ENCODE results near the gene MRPL38. TPM values are rescaled to one million over a fixed set of nuclear protein-coding genes. Genes with fewer than 3 reads are reported as not detected.

The MRPL38 gene
- total and polyA plus RNA-seq, 2 of the 8 experiments (the other 6 are each of a cell fraction or from before 2014, with no cell fraction given): 78.4 to 125 TPM

GRCh38 chr17:75899353-75899752 lies 5.3 kb downstream of the MRPL38 start:
- Histone ChIP-seq H3K9ac (replicated peaks in 1 of 4; ENCODE audit: extremely low read depth in 1 of 4, low read depth in 3 of 4, low read length in 3 of 4) (no peak overlapping the region), H3K23ac (ENCODE audit: insufficient read length) (no peak overlapping the region), H3K4me2 (ENCODE audit: insufficient read depth in 1 of 2, low read depth in 2 of 2, low read length in 2 of 2) (no peak overlapping the region), H2BK20ac (ENCODE audit: low read length) (no peak overlapping the region), H3K23me2 (ENCODE audit: low read depth, low read length) (peaks cover 11% of the 10 kb centered on the region), H2AK5ac (ENCODE audit: low read depth, low read length) (no peak overlapping the region), H3K4me3 (ENCODE audit: extremely low read depth in 1 of 4, insufficient read depth in 2 of 4, low read depth in 3 of 4, low read length in 4 of 4) (no peak overlapping the region), H3K4me1 (replicated peaks in 1 of 4; ENCODE audit: control insufficient read depth in 3 of 4, insufficient read depth in 4 of 4, low read length in 3 of 4) (peaks cover 4 to 21% (median 13%) of the 10 kb centered on the region in 4 experiments), H2BK5ac (ENCODE audit: low read depth, low read length) (no peak overlapping the region), H3K18ac (ENCODE audit: extremely low read depth, low read length) (no peak overlapping the region), H4K8ac (ENCODE audit: extremely low read depth, insufficient read depth, low read length) (no peak overlapping the region; the same call in 1 of the 2 replicates), H3K9me3 (ENCODE audit: insufficient read depth in 2 of 2, low read depth in 1 of 2, low read length in 1 of 2) (no peaks in the 10 kb centered on the region), H3K14ac (ENCODE audit: insufficient read length) (no peak overlapping the region), H3K4ac (replicated peaks; ENCODE audit: insufficient read length, low read depth, low read length) (no peak overlapping the region), H3K36me3 (ENCODE audit: control insufficient read depth in 2 of 4, insufficient read depth in 4 of 4, low read length in 3 of 4) (peaks cover 5 to 35% (median 23%) of the 10 kb centered on the region in 4 experiments; a peak in 7 of 8 replicates), H4K20me1 (replicated peaks in 1 of 2; ENCODE audit: control insufficient read depth in 1 of 2, insufficient read depth in 2 of 2, low read length in 2 of 2) (peaks cover 2 to 5% of the 10 kb centered on the region in 2 experiments), H4K91ac (replicated peaks; ENCODE audit: insufficient read length, low read length) (no peak overlapping the region), H3K27ac (ENCODE audit: low read depth, low read length) (no peak overlapping the region), H4K5ac (ENCODE audit: insufficient read length, low read depth, low read length) (no peak overlapping the region), H3K27me3 (replicated peaks in 1 of 4; ENCODE audit: control insufficient read depth in 3 of 4, extremely low read depth in 1 of 4, insufficient read depth in 3 of 4, low read length in 3 of 4) (no peaks in the 10 kb centered on the region), H2BK12ac (ENCODE audit: low read depth, low read length) (no peak overlapping the region), H2BK15ac (ENCODE audit: low read length) (no peak overlapping the region), H3K56ac (replicated peaks; ENCODE audit: insufficient read length, low read depth, low read length) (no peak overlapping the region), H2AFZ (ENCODE audit: low read length) (no peak overlapping the region), H2BK120ac (replicated peaks; ENCODE audit: low read depth, low read length) (no peak overlapping the region), H3K79me1 (ENCODE audit: low read depth, low read length) (peaks cover 3% of the 10 kb centered on the region; the same call in 1 of the 2 replicates), H3K79me2 (ENCODE audit: control insufficient read depth in 1 of 2, insufficient read depth in 2 of 2, low read length in 2 of 2) (peaks cover 0 to 26% of the 10 kb centered on the region in 2 experiments; a peak in 2 of 4 replicates)
- no peak for TF ChIP-seq SP1 (IDR thresholded peaks at IDR 0.05; ENCODE audit: low read depth, low read length)
- no peak for TF ChIP-seq KDM4A (IDR thresholded peaks at IDR 0.05; ENCODE audit: low read depth, low read length, severe bottlenecking)
- ChIA-PET POLR2A (ENCODE audit: partially characterized antibody) (interaction anchor here (1.1 to 7.4 kb wide), 7 partner anchors 10 to 119 kb away, joined by 3 to 40 read pairs (median 4); a partner anchor contains a TSS), CTCF (ENCODE audit: partially characterized antibody) (interaction anchor here (1.1 to 51.3 kb wide), 6 partner anchors 10 to 109 kb away, joined by 3 to 885 read pairs (median 6); partner anchors contain the start of gene CDK3)
- FAIRE-seq (no peak), DNase-seq (ENCODE audit: low read depth in 1 of 2, low spot score in 2 of 2) (no peak)
- 91% methylated on average over 8 of the region's 13 CpGs; no CpG with 5 or more reads in 1 of the 2 experiments for WGBS, 2 experiments (ENCODE audit: extremely low coverage in 1 of 2, insufficient coverage in 1 of 2, insufficient read length in 1 of 2, insufficient replicate concordance in 2 of 2, low coverage in 1 of 2, low lambda C conversion rate in 2 of 2, missing lambda C conversion rate in 1 of 2)
